ENCODE data around the gene LY6G6D. TPM values are rescaled to one million over a fixed set of nuclear protein-coding genes. Genes with fewer than 3 reads are reported as not detected.
A peak's percentile ranks its signal among the peaks of the same experiment; 100 is the strongest.

Gene LY6G6D
- total RNA-seq, 1 donor from 2014 or later, result not detected

DNA sequence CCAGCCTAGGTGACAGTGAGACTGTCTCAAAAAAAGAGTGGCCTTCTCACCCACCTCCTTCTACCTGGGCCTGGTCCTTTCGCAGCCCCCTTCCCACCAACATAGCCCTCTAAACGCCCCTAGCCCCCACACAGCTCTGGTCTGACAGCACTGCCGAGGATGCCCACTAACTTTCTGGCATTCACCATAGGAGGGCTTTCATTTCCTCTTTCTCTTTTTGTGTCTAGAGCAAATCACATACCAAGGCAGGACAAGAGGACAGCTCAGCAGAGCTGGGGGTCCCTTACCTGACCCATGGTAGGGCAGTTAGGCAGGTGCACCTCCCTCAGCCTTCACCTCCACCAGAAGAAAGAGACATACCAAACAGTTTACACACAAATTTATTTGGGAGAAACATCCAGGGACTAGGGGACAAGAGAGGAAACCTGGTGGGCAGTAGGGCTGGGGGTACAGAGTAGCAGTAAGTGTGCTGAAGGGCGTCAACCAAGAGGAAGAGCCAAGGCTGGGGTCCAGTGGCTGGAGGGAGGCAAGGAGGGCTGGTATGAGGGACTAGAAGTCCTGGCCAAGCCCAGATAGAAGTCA, 38.7 kb upstream of the LY6G6D start:
- Mint-ChIP-seq H3K9me3 (ENCODE audit: low read depth) (no peaks in the 10 kb centered on the region), H3K4me1 (ENCODE audit: low read depth) (peaks cover 9% of the 10 kb centered on the region), H3K4me3 (ENCODE audit: unreplicated experiment) (no peak overlapping the region), H3K36me3 (ENCODE audit: low read depth) (peaks cover 15% of the 10 kb centered on the region), H3K27me3 (ENCODE audit: low read depth) (no peaks in the 10 kb centered on the region), H3K27ac (ENCODE audit: unreplicated experiment) (no peak overlapping the region)
- DNase-seq (ENCODE audit: low spot score), result no peak
- TF ChIP-seq, protein P1, sequence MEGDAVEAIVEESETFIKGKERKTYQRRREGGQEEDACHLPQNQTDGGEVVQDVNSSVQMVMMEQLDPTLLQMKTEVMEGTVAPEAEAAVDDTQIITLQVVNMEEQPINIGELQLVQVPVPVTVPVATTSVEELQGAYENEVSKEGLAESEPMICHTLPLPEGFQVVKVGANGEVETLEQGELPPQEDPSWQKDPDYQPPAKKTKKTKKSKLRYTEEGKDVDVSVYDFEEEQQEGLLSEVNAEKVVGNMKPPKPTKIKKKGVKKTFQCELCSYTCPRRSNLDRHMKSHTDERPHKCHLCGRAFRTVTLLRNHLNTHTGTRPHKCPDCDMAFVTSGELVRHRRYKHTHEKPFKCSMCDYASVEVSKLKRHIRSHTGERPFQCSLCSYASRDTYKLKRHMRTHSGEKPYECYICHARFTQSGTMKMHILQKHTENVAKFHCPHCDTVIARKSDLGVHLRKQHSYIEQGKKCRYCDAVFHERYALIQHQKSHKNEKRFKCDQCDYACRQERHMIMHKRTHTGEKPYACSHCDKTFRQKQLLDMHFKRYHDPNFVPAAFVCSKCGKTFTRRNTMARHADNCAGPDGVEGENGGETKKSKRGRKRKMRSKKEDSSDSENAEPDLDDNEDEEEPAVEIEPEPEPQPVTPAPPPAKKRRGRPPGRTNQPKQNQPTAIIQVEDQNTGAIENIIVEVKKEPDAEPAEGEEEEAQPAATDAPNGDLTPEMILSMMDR (IDR thresholded peaks at IDR 0.05), result no peak

DNA sequence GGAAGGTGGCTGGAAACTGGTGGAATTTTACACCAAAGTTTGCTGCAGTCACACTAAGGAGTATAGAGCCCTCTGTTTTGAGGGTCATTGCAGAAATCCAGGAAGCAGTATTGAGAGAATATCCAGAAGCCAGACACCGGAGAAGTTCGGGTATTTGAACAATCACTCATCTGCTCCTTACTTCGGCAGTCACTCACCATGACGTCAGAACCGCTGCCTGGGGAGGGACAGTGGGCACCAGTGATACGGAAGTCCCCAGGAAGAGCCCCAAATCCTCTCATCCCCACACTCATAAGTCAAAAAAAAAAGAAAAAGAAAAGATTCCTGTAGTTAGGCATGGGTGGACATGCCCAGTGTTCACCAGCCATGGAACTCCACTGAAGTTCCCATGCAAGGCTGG, 38.2 kb upstream of the LY6G6D start:
- TF ChIP-seq, protein P1 (IDR thresholded peaks at IDR 0.05), result no peak
- Mint-ChIP-seq H3K4me3 (ENCODE audit: unreplicated experiment) (no peak overlapping the region), H3K4me1 (ENCODE audit: low read depth) (peaks cover 12% of the 10 kb centered on the region), H3K27ac (ENCODE audit: unreplicated experiment) (peak overlapping the region; percentile 1), H3K36me3 (ENCODE audit: low read depth) (peaks cover 11% of the 10 kb centered on the region), H3K9me3 (ENCODE audit: low read depth) (no peaks in the 10 kb centered on the region), H3K27me3 (ENCODE audit: low read depth) (no peaks in the 10 kb centered on the region)
- no peak for DNase-seq (ENCODE audit: low spot score)

DNA sequence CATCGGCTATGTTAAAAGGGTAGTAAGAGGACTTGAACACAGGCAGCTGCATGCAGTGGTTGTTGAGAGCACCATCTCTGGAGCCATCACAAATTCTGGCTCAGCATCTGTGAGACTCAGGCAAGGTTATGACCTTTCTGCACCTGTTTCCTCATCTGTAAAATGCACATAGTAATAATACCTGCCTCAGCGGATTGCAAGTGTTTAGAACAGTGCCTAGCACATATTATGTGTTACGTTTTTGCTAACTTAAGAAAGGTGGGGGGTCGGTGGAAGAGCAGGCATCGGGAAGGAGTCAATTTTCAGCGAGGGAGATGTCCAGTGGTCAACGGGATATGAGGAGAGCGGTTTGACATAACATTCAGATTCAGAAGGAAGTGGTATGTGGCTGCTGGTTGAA, 37.2 kb upstream of the LY6G6D start:
- no peaks in the 10 kb centered on the region for H3K27me3 Mint-ChIP-seq (ENCODE audit: low read depth)
- H3K36me3 Mint-ChIP-seq (ENCODE audit: low read depth), result peaks cover 4% of the 10 kb centered on the region
- H3K27ac Mint-ChIP-seq (ENCODE audit: unreplicated experiment), result no peak overlapping the region
- TF ChIP-seq, protein P1 (IDR thresholded peaks at IDR 0.05), result no peak
- no peak overlapping the region for H3K4me3 Mint-ChIP-seq (ENCODE audit: unreplicated experiment)
- no peaks in the 10 kb centered on the region for H3K9me3 Mint-ChIP-seq (ENCODE audit: low read depth)
- peaks cover 12% of the 10 kb centered on the region for H3K4me1 Mint-ChIP-seq (ENCODE audit: low read depth)
- DNase-seq (ENCODE audit: low spot score), result no peak

DNA sequence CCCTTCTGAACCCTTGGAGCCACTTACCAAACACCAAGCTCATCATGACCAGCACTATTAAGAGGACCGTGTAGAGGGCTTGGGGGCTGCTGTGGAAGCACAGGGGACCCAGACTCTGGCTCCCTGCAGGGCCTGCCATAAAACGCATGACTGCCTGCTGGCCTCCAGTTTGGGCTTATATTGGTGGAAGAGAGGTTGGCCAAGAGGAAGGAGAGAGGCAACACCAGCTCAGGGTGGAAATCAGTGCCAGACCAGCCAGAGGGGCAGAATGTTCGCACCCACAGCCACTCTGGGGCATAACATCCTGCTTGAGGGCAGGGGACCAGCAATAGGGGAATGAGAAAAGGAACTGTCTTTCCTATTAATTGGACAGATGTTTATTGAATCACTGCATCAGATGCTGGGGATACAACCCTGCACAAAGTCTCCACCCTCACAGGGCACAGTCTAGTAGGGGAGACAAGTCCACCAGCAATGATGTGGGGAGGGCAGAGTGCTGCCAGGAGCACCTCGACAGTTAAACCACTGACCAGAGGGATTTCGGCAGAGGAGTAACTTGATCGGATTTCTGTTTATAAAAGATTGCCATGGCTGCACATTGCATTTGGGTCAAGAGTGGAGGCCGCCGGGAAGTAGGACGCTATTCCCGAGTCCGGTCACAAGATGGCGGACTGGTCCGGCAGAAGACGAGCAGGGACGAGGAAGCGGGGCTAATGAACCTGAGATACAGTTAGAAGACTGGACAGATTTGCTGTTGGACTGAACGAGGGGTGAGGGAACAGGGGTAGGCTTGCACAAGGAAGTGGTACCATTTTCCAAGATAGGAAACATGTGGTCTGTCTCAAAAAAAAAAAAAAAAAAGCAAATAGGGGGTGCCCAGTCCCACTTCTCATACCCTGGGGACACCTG, 34.7 kb upstream of the LY6G6D start, which contains the start of gene LY6G5C:
TSS of gene LY6G5C (minus strand) at position 842 of the 909 bp plus-strand sequence. CDS start at position 148, 694 bp downstream.
- TF ChIP-seq, protein P1 (IDR thresholded peaks at IDR 0.05), result peak; percentile 91
- Mint-ChIP-seq H3K36me3 (ENCODE audit: low read depth) (no peaks in the 10 kb centered on the region), H3K27me3 (ENCODE audit: low read depth) (no peaks in the 10 kb centered on the region), H3K9me3 (ENCODE audit: low read depth) (no peaks in the 10 kb centered on the region), H3K4me3 (ENCODE audit: unreplicated experiment) (peak within 1 kb of the TSS; percentile 76), H3K27ac (ENCODE audit: unreplicated experiment) (peak within 1 kb of the TSS; percentile 76), H3K4me1 (ENCODE audit: low read depth) (peaks cover 12% of the 10 kb centered on the region)
- DNase-seq (ENCODE audit: low spot score), result no peak

DNA sequence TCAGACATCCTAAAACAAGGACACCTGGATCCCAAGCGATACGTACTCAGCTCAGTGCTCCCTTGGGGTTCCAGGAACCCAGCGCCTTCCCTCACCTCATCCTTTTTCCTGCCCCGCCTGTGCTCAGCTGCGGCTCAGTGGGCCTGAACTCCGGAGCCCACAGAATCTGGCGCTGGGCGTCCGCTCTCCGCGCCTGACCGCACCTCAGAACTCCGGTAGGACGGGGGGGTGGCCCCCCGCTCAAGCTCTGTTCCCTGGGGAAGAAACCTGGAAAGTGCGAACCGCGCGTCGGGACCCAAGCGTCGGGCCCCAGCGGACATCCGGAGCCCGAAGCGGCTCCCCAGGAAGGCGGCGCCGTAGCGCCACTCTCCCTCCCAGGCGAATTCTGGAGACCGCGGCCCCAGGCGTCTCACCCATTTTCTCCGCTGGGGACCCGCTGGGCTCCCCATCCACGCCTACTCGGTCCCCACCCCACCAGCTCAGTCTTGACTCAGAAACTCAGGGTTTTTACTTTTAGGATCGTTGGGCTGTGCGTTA, 33.9 kb upstream of the LY6G6D start:
- no peak for DNase-seq (ENCODE audit: low spot score)
- peak overlapping the region; percentile 76 for H3K4me3 Mint-ChIP-seq (ENCODE audit: unreplicated experiment)

More for the DNA sequence above, 33.9 kb upstream of the LY6G6D start:
- Mint-ChIP-seq H3K27ac (ENCODE audit: unreplicated experiment) (peak overlapping the region; percentile 76), H3K27me3 (ENCODE audit: low read depth) (no peaks in the 10 kb centered on the region), H3K4me1 (ENCODE audit: low read depth) (peaks cover 12% of the 10 kb centered on the region), H3K36me3 (ENCODE audit: low read depth) (peaks cover 5% of the 10 kb centered on the region), H3K9me3 (ENCODE audit: low read depth) (no peaks in the 10 kb centered on the region)
- TF ChIP-seq, protein P1 (IDR thresholded peaks at IDR 0.05), result no peak

Measured in chondrocyte (in vitro differentiated cells).